ENCODE data around the gene SLC23A3. TPM values are rescaled to one million over a fixed set of nuclear protein-coding genes. Genes with fewer than 3 reads are reported as not detected.

The SLC23A3 gene
- total and polyA plus RNA-seq, 3 donors from 2014 or later: 0.39 to 0.56 (median 0.42) TPM

- Histone ChIP-seq H3K27me3 (no peaks in the 10 kb centered on the region), H3K4me3 (no peak overlapping the region), H3K9me3 (no peaks in the 10 kb centered on the region), H3K36me3 (ENCODE audit: low read depth, missing control alignments) (no peaks in the 10 kb centered on the region), H3K27ac (peak overlapping the region; percentile 47 to 68), H3K4me1 (peaks cover 20% of the 10 kb centered on the region)
- DNase-seq: peak; percentile 89
- TF ChIP-seq, protein P1, sequence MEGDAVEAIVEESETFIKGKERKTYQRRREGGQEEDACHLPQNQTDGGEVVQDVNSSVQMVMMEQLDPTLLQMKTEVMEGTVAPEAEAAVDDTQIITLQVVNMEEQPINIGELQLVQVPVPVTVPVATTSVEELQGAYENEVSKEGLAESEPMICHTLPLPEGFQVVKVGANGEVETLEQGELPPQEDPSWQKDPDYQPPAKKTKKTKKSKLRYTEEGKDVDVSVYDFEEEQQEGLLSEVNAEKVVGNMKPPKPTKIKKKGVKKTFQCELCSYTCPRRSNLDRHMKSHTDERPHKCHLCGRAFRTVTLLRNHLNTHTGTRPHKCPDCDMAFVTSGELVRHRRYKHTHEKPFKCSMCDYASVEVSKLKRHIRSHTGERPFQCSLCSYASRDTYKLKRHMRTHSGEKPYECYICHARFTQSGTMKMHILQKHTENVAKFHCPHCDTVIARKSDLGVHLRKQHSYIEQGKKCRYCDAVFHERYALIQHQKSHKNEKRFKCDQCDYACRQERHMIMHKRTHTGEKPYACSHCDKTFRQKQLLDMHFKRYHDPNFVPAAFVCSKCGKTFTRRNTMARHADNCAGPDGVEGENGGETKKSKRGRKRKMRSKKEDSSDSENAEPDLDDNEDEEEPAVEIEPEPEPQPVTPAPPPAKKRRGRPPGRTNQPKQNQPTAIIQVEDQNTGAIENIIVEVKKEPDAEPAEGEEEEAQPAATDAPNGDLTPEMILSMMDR (IDR thresholded peaks at IDR 0.05): no peak
- TF ChIP-seq POLR2A (IDR thresholded peaks at IDR 0.05): no peak
- 54 to 64% methylated on average over 10 of the region's 10 CpGs for WGBS, 2 donors
- intact Hi-C loops (cut with DNase I; ENCODE audit: low total_unique reads): no loop called here
Observed at GRCh38 chr2:219125225-219125885, 44.5 kb downstream of the SLC23A3 start.

DNA sequence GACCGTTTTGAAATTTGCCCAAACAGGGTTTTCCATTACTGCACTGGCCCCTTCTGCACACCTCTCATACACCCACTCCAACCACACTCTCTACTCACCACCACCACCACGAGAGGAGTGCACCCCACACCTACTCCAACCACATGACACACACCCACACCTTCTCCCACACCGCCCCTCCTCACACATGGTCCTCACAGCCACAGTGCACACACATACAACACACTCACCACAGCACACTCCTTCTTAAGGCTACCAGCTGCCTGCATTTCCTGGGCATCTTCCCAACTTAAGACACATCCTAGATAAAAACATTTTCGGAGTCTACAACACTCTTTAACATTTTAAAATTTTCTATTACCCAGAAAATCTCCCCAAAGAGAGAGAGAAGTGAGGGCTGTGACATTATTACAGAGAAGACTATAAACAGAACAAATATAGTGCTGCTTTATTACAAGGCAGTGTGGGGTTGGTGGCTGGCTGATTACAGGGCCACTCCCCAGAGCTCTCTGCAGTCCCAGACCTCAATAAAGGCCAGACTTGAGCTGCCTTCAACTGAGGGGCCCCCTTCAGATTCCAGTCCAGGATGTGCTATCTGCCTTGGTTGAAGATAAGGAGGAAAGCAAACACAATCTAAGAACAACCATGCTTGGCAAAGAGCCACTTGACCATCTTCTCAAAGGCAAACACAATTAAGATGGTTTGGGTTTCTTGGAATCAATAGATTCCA lies 45.3 kb downstream of the SLC23A3 start:
- DNase-seq: peak; percentile 68
- Histone ChIP-seq H3K4me1 (peaks cover 20% of the 10 kb centered on the region), H3K4me3 (no peak overlapping the region), H3K36me3 (ENCODE audit: low read depth, missing control alignments) (no peaks in the 10 kb centered on the region), H3K27ac (peak overlapping the region; percentile 47 to 62), H3K27me3 (no peaks in the 10 kb centered on the region), H3K9me3 (no peaks in the 10 kb centered on the region)
- TF ChIP-seq, protein P1 (IDR thresholded peaks at IDR 0.05): no peak
- TF ChIP-seq POLR2A (IDR thresholded peaks at IDR 0.05): no peak
- intact Hi-C loops (cut with DNase I; ENCODE audit: low total_unique reads): no loop called here
- WGBS, 2 donors: 56 to 60% methylated on average over 4 of the region's 4 CpGs

- H3K27me3 ChIP-seq: no peaks in the 10 kb centered on the region
- DNase-seq: no peak
- 88 to 95% methylated on average over 8 of the region's 8 CpGs for WGBS, 2 donors
- H3K36me3 ChIP-seq (ENCODE audit: low read depth, missing control alignments): no peaks in the 10 kb centered on the region
- TF ChIP-seq POLR2A (IDR thresholded peaks at IDR 0.05): no peak
- TF ChIP-seq, protein P1 (IDR thresholded peaks at IDR 0.05): no peak
- peak overlapping the region; percentile 27 to 62 for H3K27ac ChIP-seq
- H3K9me3 ChIP-seq: no peaks in the 10 kb centered on the region
- intact Hi-C loops (cut with DNase I; ENCODE audit: low total_unique reads): no loop called here
- no peak overlapping the region for H3K4me3 ChIP-seq
- peaks cover 20% of the 10 kb centered on the region for H3K4me1 ChIP-seq
Observed at GRCh38 chr2:219123356-219124135, 46.3 kb downstream of the SLC23A3 start.

DNA sequence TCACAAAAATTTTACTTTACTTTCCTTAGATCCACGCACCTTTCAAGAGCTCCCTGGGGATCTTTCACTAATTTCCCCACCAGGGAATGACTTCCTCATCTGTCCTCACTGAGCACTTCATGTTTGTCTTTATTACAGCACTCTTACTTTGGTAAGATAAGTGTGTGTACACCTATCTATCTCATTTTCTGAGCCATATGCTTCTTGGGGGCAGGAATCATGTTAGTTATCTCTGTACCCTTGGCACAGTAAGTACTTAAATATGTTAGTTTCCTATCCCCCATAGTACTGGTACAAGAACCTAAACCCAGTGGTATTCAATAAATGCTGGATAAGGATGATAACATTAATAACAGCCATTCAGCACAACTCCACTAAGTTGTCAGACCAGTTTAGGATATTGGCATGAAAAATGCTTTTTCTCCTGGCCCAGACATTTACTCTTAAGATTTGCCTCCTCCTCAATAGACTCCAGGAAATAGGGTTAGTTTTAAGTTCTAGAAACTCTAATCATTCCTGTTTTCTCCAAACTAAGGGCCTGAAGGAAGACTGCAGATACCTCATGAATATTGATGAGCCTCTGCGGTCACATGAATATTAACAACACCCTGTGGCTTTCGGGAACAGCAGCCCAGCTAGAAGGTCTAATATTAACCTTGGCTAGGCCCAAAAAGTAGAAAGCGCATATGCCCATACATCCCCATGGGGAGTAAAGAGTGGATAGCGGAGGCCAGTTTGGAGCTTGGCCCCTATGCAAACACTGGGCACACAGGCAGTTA lies 47.4 kb downstream of the SLC23A3 start:
- no peak overlapping the region for H3K4me3 ChIP-seq
- no peak overlapping the region for H3K27ac ChIP-seq
- 93 to 95% methylated on average over 5 of the region's 5 CpGs for WGBS, 2 donors
- no peaks in the 10 kb centered on the region for H3K27me3 ChIP-seq
- no peak for TF ChIP-seq POLR2A (IDR thresholded peaks at IDR 0.05)
- no peaks in the 10 kb centered on the region for H3K9me3 ChIP-seq
- H3K36me3 ChIP-seq (ENCODE audit: low read depth, missing control alignments): no peaks in the 10 kb centered on the region
- intact Hi-C loops (cut with DNase I; ENCODE audit: low total_unique reads): no loop called here
- peaks cover 20% of the 10 kb centered on the region for H3K4me1 ChIP-seq
- no peak for DNase-seq
